GM19468 (cell line): ENCODE results near the gene ATAD3A.
A peak's percentile ranks its signal among the peaks of the same experiment; 100 is the strongest.

ENCODE experiments used
- ATAC-seq: cut with Tn5 transposase; IDR thresholded peaks from one replicate; pipeline ENCODE4 v1.9.1; 2021; ENCODE audit warnings: mild to moderate bottlenecking, moderate library complexity, moderate number of reproducible peaks; ENCODE audit not compliant: unreplicated experiment; ENCODE audit errors: extremely low read depth

The ATAD3A gene

GRCh38 chr1:1573843-1574720 is 62.1 kb downstream of the ATAD3A start:
- peak; percentile 13 for ATAC-seq

- peak; percentile 44 for ATAC-seq
Measured at GRCh38 chr1:1574721-1575537, 63.0 kb downstream of the ATAD3A start, which contains the start of gene SSU72. Gene SSU72 (minus strand): TSS chr1:1574863. CDS start chr1:1574557, 306 bp downstream.

- no peak for ATAC-seq
Measured at GRCh38 chr1:1577367-1578011, 65.5 kb downstream of the ATAD3A start.

GRCh38 chr1:1578371-1578940 is 66.5 kb downstream of the ATAD3A start:
- no peak for ATAC-seq

- no peak for ATAC-seq
Measured at GRCh38 chr1:1582585-1583346, 70.8 kb downstream of the ATAD3A start.

- ATAC-seq = no peak
Measured at GRCh38 chr1:1583347-1584010, 71.5 kb downstream of the ATAD3A start.
